CD4-positive, alpha-beta T cell treated with Interleukin-21 for 1 hour (primary cell): ENCODE data around the gene AGFG1.
A peak's percentile ranks its signal among the peaks of the same experiment; 100 is the strongest.

ENCODE experiments used
- DNase-seq: peaks from one replicate; pipeline ENCODE4 v3.0.0-alpha.2; 2020

AGFG1 gene

GRCh38 chr2:227462462-227462951, 9.4 kb upstream of the AGFG1 start:
- DNase-seq: no peak

GRCh38 chr2:227462972-227463931, 8.7 kb upstream of the AGFG1 start:
- no peak for DNase-seq

- DNase-seq: peak; percentile 50
These were observed 7.6 kb upstream of the AGFG1 start for GRCh38 chr2:227464361-227464760.

- no peak for DNase-seq
These were observed 7.1 kb upstream of the AGFG1 start for GRCh38 chr2:227464851-227465250.

GRCh38 chr2:227466887-227467600, 4.9 kb upstream of the AGFG1 start:
- DNase-seq: no peak

- no peak for DNase-seq
These were observed 544 bp upstream of the AGFG1 start for GRCh38 chr2:227471412-227471811.

- peak; percentile 46 for DNase-seq
These were observed 537 bp downstream of the AGFG1 start for GRCh38 chr2:227472265-227473121.

GRCh38 chr2:227473122-227473461, 1.1 kb downstream of the AGFG1 start:
- DNase-seq: no peak

GRCh38 chr2:227473806-227474205, 1.9 kb downstream of the AGFG1 start:
- DNase-seq: no peak

GRCh38 chr2:227474410-227474809, 2.5 kb downstream of the AGFG1 start:
- no peak for DNase-seq

- no peak for DNase-seq
These were observed 5.3 kb downstream of the AGFG1 start for GRCh38 chr2:227477291-227477690.

GRCh38 chr2:227479865-227480475, 8.0 kb downstream of the AGFG1 start:
- DNase-seq: peak; percentile 25

GRCh38 chr2:227480528-227480927, 8.6 kb downstream of the AGFG1 start:
- no peak for DNase-seq

- no peak for DNase-seq
These were observed 10.8 kb downstream of the AGFG1 start for GRCh38 chr2:227482638-227483340.

- no peak for DNase-seq
These were observed 13.5 kb downstream of the AGFG1 start for GRCh38 chr2:227485429-227485828.

GRCh38 chr2:227486688-227487087, 14.7 kb downstream of the AGFG1 start:
- DNase-seq: no peak

- no peak for DNase-seq
These were observed 16.1 kb downstream of the AGFG1 start for GRCh38 chr2:227488045-227488444.

- DNase-seq: no peak
These were observed 19.4 kb downstream of the AGFG1 start for GRCh38 chr2:227491386-227491785.

GRCh38 chr2:227493524-227493923, 21.6 kb downstream of the AGFG1 start:
- no peak for DNase-seq

- no peak for DNase-seq
These were observed 25.2 kb downstream of the AGFG1 start for GRCh38 chr2:227497158-227497557.

- no peak for DNase-seq
These were observed 27.8 kb downstream of the AGFG1 start for GRCh38 chr2:227499627-227500300.
